RWPE2 (cell line): ENCODE data around the gene TRIO.

Experiments used
- ATAC-seq: fragments of 200-7000 bp; cut with Tn5 transposase; 3 replicates; pipeline ENCODE4 v1.9.1; 2021; ENCODE audit warnings: low read depth
- DNase-seq: peaks from one replicate; pipeline ENCODE4 v3.0.0-alpha.2; 2020; ENCODE audit warnings: low spot score
- H3K27ac ChIP-seq: fragments of 450-650 bp; 2 replicates; pipeline ENCODE4 v1.5.1; 2017; ENCODE audit warnings: mild to moderate bottlenecking; ENCODE audit not compliant: poor library complexity, severe bottlenecking
- H3K27me3 ChIP-seq: fragments of 250-450 bp; sonication (Bioruptor Pico); 2 replicates; pipeline ENCODE4 v1.5.1; 2021; ENCODE audit warnings: mild to moderate bottlenecking, moderate library complexity; ENCODE audit not compliant: insufficient read depth, poor library complexity, severe bottlenecking
- H3K36me3 ChIP-seq: fragments of 250-450 bp; sonication (Bioruptor Pico); 2 replicates; pipeline ENCODE4 v1.5.1; 2020; ENCODE audit warnings: low read depth, mild to moderate bottlenecking, moderate library complexity
- H3K4me1 ChIP-seq: fragments of 250-450 bp; sonication (Bioruptor Pico); 2 replicates; pipeline ENCODE4 v1.5.1; 2021; ENCODE audit warnings: mild to moderate bottlenecking, moderate library complexity; ENCODE audit not compliant: insufficient read depth, poor library complexity, severe bottlenecking
- H3K4me3 ChIP-seq: fragments of 250-450 bp; sonication (Bioruptor Pico); 2 replicates; pipeline ENCODE4 v1.5.1; 2021; ENCODE audit warnings: mild to moderate bottlenecking, moderate library complexity; ENCODE audit not compliant: severe bottlenecking
- H3K9me3 ChIP-seq: fragments of 250-450 bp; sonication (Bioruptor Pico); 2 replicates; pipeline ENCODE4 v1.5.1; 2021; ENCODE audit warnings: mild to moderate bottlenecking, moderate library complexity; ENCODE audit not compliant: severe bottlenecking
- CTCF ChIP-seq: fragments of 450-650 bp; IDR thresholded peaks from one replicate; pipeline ENCODE4 v1.5.1; 2017; ENCODE audit warnings: mild to moderate bottlenecking, moderate library complexity; ENCODE audit not compliant: poor library complexity, severe bottlenecking

TRIO gene

GRCh38 chr5:14556015-14556414 is 412.9 kb downstream of the TRIO start:
- TF ChIP-seq CTCF: no peak
- ATAC-seq (no peak), DNase-seq (no peak)
- Histone ChIP-seq H3K4me1 (no peaks in the 10 kb centered on the region), H3K27me3 (no peaks in the 10 kb centered on the region), H3K9me3 (no peaks in the 10 kb centered on the region), H3K36me3 (no peaks in the 10 kb centered on the region), H3K4me3 (no peak overlapping the region), H3K27ac (no peak overlapping the region)

DNA sequence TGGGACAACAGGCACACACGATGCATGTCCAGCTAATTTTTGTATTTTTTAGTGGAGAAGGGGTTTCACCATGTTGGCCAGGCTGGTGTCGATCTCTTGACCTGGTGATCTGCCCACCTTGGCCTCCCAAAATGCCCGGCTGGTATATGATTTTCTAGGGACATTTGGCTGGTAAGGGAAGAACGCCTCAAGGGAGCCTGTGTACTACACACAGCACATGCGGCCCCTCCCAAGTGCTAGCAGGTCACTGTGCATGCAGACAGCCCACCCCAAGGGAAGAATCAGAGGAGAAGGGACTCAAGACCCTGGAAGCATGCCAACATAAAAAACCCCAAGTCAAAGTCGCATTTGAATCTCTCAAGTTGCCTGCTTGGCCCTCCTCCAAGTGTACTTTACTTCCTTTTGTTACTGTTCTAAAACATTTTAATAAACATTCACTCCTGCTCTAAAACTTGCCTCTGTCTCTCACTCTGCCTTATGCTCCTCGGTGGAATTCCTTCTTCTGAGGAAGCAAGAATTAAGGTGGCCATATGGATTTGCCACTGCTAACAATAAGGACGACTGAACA is 414.1 kb downstream of the TRIO start:
- DNase-seq (no peak), ATAC-seq (no peak)
- TF ChIP-seq CTCF: no peak
- H3K4me1 ChIP-seq: no peaks in the 10 kb centered on the region
- H3K36me3 ChIP-seq: no peaks in the 10 kb centered on the region
- no peaks in the 10 kb centered on the region for H3K27me3 ChIP-seq
- no peak overlapping the region for H3K4me3 ChIP-seq
- H3K9me3 ChIP-seq: no peaks in the 10 kb centered on the region
- no peak overlapping the region for H3K27ac ChIP-seq

- ATAC-seq: no peak
- H3K4me1 ChIP-seq: no peaks in the 10 kb centered on the region
Observed at GRCh38 chr5:14557791-14558415, 414.8 kb downstream of the TRIO start.

More at GRCh38 chr5:14557791-14558415, 414.8 kb downstream of the TRIO start:
- Histone ChIP-seq H3K4me3 (no peak overlapping the region), H3K27me3 (no peaks in the 10 kb centered on the region), H3K9me3 (no peaks in the 10 kb centered on the region), H3K36me3 (no peaks in the 10 kb centered on the region), H3K27ac (no peak overlapping the region)
- no peak for TF ChIP-seq CTCF
- no peak for DNase-seq
